SK-N-MC (cell line): ENCODE data around the gene CEP57L1.

ENCODE experiments used
- DNase-seq: peaks from one replicate; pipeline ENCODE4 v3.0.0-alpha.2; 2011; ENCODE audit warnings: low read depth, low spot score
- H3K27ac ChIP-seq: fragments of 200-600 bp; sonication (generic); 2 replicates; pipeline ENCODE4 v1.5.1; 2016; ENCODE audit warnings: mixed run types
- H3K36me3 ChIP-seq: fragments of 200-600 bp; sonication (generic); 2 replicates; pipeline ENCODE4 v1.6.1; 2017; ENCODE audit warnings: antibody characterized with exemption, low read length, mixed read lengths; ENCODE audit not compliant: insufficient read depth
- H3K4me3 ChIP-seq: fragments of 200-600 bp; sonication (generic); 2 replicates; pipeline ENCODE4 v1.5.1; 2016
- H3K9ac ChIP-seq: fragments of 200-600 bp; sonication (generic); 2 replicates; pipeline ENCODE4 v1.8.0; 2017; ENCODE audit warnings: mixed run types, mixed read lengths; ENCODE audit not compliant: insufficient read length
- H3K9me3 ChIP-seq: fragments of 200-600 bp; sonication (generic); 2 replicates; pipeline ENCODE4 v1.6.1; 2017; ENCODE audit warnings: low read depth, mild to moderate bottlenecking, antibody characterized with exemption, low read length, moderate library complexity, mixed read lengths
- EZH2 ChIP-seq: fragments of 200-600 bp; sonication (generic); IDR thresholded peaks from one replicate; pipeline ENCODE4 v1.6.1; 2017; ENCODE audit warnings: antibody characterized with exemption
- FOXP2 ChIP-seq: optimal IDR thresholded peaks from 2 replicates; pipeline ENCODE3; 2011; ENCODE audit warnings: mild to moderate bottlenecking, moderate library complexity; ENCODE audit not compliant: insufficient read depth; ENCODE audit errors: extremely low read length, control extremely low read depth
- POLR2AphosphoS5 ChIP-seq: IDR thresholded peaks from 2 replicates; pipeline ENCODE4 v1.6.1; 2012; ENCODE audit warnings: mild to moderate bottlenecking, low read depth, low read length, borderline replicate concordance

CEP57L1 gene

DNA sequence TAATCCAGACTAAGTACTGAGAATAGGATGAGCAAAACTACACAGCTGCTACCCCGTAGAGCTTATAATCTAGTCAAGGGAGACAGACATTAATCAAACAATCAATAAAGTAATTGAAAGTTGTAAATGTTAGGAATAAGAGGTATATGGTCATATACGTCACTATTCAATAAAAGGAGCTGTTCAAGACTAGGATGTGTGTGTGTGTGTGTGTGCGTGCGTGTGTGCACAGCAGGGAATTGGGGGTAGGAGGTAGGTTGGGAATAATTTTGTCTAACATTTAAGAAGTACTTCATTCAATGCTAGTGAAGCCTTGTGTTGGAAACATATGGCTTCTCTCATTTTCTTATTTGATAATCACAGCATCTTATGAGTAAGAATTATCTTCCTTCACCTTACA is 42.5 kb upstream of the CEP57L1 start:
- Histone ChIP-seq H3K36me3 (no peaks in the 10 kb centered on the region), H3K27ac (no peak overlapping the region), H3K9me3 (no peaks in the 10 kb centered on the region), H3K9ac (no peak overlapping the region), H3K4me3 (no peak overlapping the region)
- TF ChIP-seq FOXP2 (no peak), EZH2 (no peak), POLR2AphosphoS5 (no peak)
- no peak for DNase-seq

DNA sequence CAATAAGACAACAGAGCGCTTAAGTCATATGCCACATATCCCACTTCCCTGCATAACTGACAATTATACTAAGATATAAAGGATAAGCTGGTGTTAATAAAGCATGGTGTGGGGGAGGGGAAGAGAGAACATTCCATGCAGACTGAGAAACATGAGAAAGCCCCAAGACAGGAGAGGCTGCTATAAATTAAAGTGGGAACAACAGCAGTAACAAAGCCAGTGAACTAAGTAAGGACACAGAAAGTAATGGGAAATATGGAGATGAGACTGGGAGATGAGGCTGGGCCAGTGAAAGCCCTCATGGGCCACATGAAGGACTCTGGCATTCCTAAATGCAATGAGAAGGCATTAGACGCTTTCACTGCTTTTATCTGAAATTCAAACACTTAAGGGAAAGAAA is 42.0 kb upstream of the CEP57L1 start:
- no peak for DNase-seq
- H3K36me3 ChIP-seq, result no peaks in the 10 kb centered on the region
- peak overlapping the region; percentile 33; the same call in 1 of the 2 replicates for H3K27ac ChIP-seq
- no peak overlapping the region for H3K9ac ChIP-seq
- TF ChIP-seq POLR2AphosphoS5 (no peak), FOXP2 (no peak), EZH2 (no peak)
- no peaks in the 10 kb centered on the region for H3K9me3 ChIP-seq
- H3K4me3 ChIP-seq, result no peak overlapping the region

DNA sequence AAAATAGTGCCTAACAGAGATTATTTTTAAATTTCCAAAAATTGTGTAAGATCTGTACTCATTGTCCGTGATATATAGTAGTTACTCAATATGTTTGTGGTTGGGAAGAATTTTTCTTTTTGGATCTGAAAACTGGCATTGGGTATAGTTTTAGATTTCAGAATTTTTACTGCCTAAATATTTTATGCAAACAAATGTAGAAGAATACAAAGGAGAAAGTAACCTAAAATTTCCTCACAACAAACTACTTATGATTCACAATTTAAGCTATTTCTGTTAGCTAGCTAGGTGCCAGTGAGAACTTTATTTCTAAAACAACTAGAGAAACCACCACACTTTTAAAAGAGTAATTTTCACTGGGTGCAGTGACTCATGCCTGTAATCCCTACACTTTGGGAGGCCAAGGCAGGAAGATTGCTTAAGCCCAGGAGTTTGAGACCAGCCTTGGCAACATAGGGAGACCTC is 39.5 kb upstream of the CEP57L1 start:
- no peak for DNase-seq
- Histone ChIP-seq H3K4me3 (no peak overlapping the region), H3K36me3 (no peaks in the 10 kb centered on the region), H3K9me3 (no peaks in the 10 kb centered on the region), H3K27ac (no peak overlapping the region), H3K9ac (no peak overlapping the region)
- TF ChIP-seq EZH2 (no peak), POLR2AphosphoS5 (no peak), FOXP2 (no peak)

DNA sequence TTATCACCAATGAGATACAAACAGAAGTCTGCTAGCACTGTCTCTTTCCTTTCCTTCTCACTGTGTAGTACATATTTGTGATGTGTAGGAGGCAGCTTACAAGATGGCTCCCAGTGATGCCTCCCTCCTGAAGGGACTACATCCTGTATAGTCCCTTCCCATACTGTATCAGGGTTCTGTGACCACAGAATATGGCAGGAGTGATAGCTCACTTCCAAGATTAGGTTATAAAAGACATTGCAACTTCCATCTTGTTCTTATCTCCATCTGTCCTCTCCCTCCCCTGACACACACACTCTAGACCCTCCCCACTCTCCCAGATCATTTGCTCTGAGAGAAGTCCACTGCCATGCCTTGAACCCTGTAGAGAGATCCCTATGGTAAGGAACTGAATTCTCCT is 38.6 kb upstream of the CEP57L1 start:
- Histone ChIP-seq H3K4me3 (no peak overlapping the region), H3K27ac (no peak overlapping the region), H3K36me3 (no peaks in the 10 kb centered on the region), H3K9ac (no peak overlapping the region), H3K9me3 (no peaks in the 10 kb centered on the region)
- no peak for TF ChIP-seq EZH2
- no peak for TF ChIP-seq FOXP2
- TF ChIP-seq POLR2AphosphoS5, result no peak
- no peak for DNase-seq

DNA sequence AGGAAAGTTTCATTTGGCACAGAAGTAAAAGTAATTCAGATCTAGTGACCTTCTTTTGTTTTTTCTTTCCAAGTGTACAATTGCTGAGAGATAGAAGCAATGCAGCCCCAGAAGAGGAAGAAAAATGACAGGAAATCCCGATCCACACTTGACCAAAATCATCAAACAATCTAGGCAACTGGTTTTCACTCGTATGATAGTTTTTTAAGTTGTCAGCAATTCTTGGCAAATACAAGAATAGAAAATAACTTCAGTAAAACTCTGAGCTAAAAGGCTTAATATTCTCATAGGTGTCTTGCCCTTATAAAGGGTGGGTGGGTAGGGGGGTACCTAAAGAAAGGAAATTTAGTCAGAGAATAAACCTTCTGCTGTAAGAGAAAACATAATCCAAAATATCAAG is 36.7 kb upstream of the CEP57L1 start:
- TF ChIP-seq EZH2, result no peak
- TF ChIP-seq FOXP2, result no peak
- TF ChIP-seq POLR2AphosphoS5, result no peak
- no peak overlapping the region for H3K4me3 ChIP-seq
- no peak overlapping the region for H3K27ac ChIP-seq
- no peak for DNase-seq
- no peaks in the 10 kb centered on the region for H3K36me3 ChIP-seq
- no peaks in the 10 kb centered on the region for H3K9me3 ChIP-seq
- no peak overlapping the region for H3K9ac ChIP-seq

DNA sequence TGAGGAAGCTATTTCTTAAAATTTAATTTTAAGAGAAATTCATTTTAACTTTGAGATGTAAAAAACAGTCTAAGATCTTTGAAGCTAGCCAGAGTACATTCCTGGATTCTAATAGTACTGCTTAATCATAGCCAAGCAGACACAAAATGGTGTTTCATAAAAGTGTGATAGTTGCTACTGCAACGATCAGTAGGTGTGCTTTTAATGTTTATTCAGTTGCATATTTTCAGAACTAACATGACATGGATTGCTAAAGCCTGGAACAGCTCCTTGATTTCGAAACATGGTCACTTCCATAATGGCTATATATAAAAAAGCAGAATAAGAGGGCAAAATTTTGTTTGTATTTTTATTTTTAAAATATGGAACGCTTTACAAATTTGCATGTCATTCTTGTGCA is 36.2 kb upstream of the CEP57L1 start:
- H3K9me3 ChIP-seq, result no peaks in the 10 kb centered on the region
- no peak for TF ChIP-seq FOXP2
- H3K4me3 ChIP-seq, result no peak overlapping the region
- no peak overlapping the region for H3K9ac ChIP-seq
- no peak overlapping the region for H3K27ac ChIP-seq
- no peaks in the 10 kb centered on the region for H3K36me3 ChIP-seq
- no peak for DNase-seq

DNA sequence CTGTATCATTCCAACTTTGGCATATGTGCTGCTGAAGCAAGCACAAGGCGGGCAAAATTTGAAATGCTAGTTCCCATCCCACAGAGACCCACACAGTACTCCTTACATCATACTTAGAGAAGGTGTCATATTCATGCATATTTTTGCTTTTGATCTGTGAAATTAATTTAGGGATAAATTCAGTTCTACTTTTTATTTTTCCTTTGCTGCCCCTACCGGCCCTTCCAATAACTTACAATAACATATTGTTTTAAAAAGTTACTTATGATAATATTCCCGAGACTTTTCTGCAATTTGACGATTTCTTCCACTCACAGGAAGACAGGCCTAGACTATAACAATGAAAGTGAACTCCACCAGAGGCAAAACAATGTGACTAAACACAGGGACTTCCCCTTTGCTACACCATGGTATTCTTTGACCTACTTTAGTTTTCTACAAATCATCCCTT is 35.7 kb upstream of the CEP57L1 start:
- Histone ChIP-seq H3K4me3 (no peak overlapping the region), H3K9me3 (no peaks in the 10 kb centered on the region), H3K36me3 (no peaks in the 10 kb centered on the region), H3K27ac (no peak overlapping the region), H3K9ac (no peak overlapping the region)
- DNase-seq, result no peak
- TF ChIP-seq POLR2AphosphoS5 (no peak), FOXP2 (no peak), EZH2 (no peak)

DNA sequence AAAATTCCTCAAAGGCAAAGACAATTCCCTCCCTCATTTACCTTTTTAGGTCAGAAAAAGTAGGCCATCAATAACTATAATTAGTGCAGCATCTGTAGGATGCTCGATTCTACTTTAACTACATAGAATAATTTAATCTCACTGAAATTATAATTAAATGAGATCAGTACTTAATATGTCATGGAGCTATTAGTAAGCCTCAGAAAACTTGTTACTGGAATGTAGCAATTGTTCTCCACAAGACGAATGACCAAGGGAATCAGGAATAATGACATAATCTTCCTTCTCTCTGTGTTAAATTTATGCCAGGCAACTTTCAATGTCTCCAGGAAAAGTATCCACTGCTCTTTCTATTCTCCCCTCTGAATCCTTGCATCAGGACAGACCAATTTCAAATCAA is 34.7 kb upstream of the CEP57L1 start:
- DNase-seq, result no peak
- no peaks in the 10 kb centered on the region for H3K36me3 ChIP-seq
- no peaks in the 10 kb centered on the region for H3K9me3 ChIP-seq
- H3K4me3 ChIP-seq, result no peak overlapping the region
- no peak overlapping the region for H3K27ac ChIP-seq
- no peak overlapping the region for H3K9ac ChIP-seq
- TF ChIP-seq EZH2, result no peak
- no peak for TF ChIP-seq FOXP2
- TF ChIP-seq POLR2AphosphoS5, result no peak

DNA sequence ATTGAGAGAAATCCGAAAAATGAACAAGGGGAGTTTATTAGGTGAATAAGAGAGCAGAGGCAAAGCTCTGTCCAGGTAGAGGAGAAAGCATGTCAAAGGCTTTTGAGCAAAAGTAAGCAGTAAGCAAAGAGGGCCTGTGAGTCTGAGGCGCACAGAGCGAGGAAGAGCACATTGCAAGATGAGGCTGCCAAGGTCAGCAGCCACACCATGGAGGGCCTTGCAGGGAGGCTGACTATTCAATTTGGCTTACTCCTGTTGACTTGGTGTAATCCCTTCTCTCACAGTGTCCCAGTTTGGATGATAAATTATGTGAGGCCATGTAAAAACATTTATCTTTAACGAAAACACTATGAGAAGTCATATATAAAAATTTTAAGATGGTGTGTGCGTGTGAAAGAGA is 33.1 kb upstream of the CEP57L1 start:
- DNase-seq, result no peak
- Histone ChIP-seq H3K4me3 (no peak overlapping the region), H3K36me3 (no peaks in the 10 kb centered on the region), H3K27ac (no peak overlapping the region), H3K9ac (no peak overlapping the region), H3K9me3 (no peaks in the 10 kb centered on the region)
- TF ChIP-seq POLR2AphosphoS5 (no peak), FOXP2 (no peak), EZH2 (no peak)
